ENCODE results near the gene BEX3.
A peak's percentile ranks its signal among the peaks of the same experiment; 100 is the strongest.

BEX3 gene

GRCh38 chrX:103417933-103418332 is 41.6 kb downstream of the BEX3 start:
- TF ChIP-seq CTCF (IDR thresholded peaks at IDR 0.05; ENCODE audit: low read depth, low read length) = no peak
- no peak for DNase-seq (ENCODE audit: extremely low read depth, low read depth)

- DNase-seq (ENCODE audit: extremely low read depth, low read depth) = peak; percentile 57
- no peak for TF ChIP-seq CTCF (IDR thresholded peaks at IDR 0.05; ENCODE audit: low read depth, low read length)
These were observed 42.5 kb downstream of the BEX3 start for GRCh38 chrX:103418811-103419340.

GRCh38 chrX:103423955-103424638 is 47.8 kb downstream of the BEX3 start:
- no peak for TF ChIP-seq CTCF (IDR thresholded peaks at IDR 0.05; ENCODE audit: low read depth, low read length)
- DNase-seq (ENCODE audit: extremely low read depth, low read depth) = no peak
